T follicular helper cell (primary cell): ENCODE data around the gene KLF16.

Source experiments
- DNase-seq: peaks from one replicate; pipeline ENCODE4 v3.0.0-alpha.2; 2020; ENCODE audit warnings: low read depth

KLF16 gene

DNA sequence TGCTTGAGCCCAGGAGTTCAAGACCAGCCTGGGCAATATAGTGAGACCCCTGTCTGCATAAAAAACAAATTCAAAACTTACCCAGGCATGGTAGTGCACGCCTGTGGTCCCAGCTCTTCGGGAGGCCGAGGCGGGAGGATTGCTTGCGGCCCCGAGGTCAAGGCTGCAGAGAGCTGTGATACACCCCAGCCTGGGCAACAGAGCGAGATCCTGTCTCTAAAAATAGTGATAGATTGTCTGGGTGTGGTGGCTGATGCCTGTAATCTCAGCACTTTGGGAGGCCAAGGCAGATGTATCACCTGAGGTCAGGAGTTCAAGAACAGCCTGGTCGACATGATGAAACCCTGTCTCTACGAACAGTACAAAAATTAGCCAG, 4.0 kb upstream of the KLF16 start:
- DNase-seq: no peak

DNA sequence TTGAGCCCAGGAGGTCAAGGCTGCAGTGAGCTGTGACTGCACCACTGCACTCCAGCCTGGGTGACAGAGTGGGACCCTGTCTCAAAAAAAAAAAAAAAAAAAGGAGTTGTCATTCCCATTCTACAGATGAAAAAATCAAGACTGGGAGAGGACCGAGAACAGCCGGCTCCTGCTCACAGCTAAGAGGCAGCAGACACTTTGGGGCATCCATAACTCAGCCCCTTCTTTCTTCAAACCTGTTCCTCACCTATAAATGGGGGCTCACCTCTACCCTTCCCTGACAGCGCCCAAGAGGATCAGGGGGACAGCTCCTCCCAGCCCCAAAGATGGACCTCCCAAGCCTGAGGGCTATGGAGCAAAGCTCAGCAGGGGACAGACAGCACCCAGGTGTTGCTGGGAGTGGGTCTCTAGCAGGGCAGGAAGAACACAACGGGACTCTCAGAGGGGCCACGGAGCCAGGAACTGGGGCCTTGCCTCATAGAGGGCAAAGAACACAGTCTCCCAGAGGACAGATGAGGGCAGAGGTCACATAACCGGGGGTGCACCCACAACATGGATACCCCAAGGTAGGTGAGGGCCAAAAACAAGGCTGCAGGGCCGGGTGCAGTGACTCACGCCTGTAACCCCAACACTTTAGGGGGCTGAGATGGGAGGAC, 3.4 kb upstream of the KLF16 start:
- no peak for DNase-seq

DNA sequence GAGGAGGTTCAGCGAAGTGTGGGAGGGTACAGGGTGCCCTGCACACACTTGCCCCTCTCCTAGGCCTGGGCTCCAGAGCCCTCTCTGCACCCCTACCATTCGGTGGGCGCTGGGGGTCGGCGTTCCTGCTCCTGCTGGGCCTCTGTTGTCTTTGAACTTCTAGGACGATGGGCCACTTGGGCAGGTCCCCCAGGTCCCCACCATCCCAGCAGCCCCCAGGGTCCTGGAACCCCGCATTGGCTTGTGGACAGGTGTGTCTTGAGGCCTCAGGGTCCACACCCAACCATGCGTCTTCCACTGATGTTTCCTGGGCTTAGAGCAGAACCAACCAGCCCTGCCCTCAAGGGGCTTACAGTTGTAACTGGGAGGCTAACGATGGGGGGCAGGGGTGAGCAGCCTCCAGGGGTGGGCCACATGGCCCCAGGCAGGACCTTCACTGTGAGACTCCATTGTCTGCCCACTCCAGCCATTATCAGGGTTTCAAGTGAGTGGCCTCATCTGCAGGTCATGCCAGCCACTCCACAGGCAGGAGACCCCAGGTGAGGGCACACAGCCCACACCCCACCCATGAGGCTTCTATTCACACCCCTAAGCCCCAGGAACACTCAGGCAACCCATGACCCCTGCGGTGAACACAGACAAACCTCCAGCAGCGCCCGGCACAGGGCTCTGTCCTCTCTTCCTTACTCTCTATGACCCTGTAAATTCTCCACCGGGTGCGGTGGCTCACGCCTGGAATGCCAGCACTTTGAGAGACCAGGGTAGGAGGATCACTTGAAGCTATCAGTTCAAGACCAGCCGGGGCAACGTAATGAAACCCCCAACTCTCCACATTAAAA, 2.0 kb upstream of the KLF16 start:
- no peak for DNase-seq

DNA sequence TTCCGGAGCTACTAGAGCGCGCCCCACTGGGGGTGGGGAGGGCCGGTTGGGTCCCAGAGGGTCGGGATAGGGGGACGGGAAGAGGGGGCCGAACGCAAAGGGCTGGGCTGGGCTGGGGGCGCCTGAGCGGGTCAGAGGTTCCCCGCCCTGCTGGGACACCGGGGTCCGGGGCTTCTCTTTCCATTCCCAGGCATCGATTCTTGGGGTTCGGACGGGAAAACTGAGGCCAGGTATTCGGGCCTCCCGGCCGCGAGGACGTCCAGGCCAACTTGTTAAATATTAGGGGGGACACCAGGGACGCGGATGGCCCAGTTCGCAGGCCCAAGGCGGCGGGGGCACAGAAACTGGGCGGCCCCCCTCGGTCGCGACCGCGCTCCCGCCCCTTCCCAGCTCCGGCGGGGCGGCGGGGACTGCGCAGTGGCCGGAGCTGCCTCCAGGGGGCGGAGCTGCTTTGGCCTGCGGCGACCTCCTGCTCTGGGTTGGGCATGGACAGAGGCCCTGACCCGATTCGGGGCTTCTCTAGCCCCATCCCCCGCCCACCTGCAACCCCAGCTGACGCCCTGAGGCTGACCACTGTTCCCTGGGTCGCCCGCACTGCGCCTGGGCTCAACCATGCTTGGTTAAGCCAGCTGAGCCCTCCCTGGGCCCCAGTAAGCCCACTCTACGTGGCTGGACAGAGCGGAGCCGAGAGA, 1.2 kb upstream of the KLF16 start:
- DNase-seq: no peak

DNA sequence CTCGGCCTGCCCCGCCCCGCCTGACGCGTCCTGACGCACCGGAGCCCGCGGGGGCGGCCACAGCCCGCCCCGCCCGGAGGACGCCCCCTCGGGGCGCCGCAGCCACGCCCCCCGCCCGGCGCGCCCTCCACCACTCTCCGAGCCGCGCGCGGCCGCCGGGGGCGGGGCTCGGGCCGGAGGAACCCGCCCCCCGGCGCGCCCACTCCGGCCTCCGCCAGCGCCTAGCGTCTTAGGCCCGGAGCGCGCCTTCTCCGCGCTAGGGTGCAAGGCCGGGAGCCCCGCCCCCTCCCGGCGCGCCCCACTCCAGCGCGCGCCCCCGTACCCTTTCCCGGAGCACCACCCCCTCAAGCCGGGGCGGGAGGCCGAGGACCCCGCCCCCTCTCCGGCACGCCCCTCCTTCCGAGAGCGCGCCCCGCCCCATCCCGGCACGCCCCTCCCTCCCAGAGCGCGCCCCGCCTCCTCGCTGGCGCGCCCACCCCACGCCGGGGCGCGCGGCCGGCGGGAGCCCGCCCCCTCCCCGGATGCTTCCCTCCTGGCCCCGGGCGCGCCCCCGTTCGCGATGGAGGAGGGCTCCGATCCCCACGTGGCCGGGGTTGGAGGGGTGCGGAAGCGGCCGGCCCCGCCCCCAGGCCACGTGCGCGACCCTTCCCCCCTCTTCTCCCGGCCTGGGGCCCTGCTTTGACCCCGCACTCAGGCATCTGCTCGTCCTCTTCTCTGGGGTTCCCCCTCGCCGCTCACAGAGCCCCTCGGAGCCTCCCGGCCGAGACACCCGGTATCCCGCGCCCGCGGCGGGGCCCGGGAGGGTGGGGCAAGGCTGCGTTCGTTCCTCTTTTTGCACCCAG, 480 bp upstream of the KLF16 start:
- DNase-seq: peak; percentile 89

DNA sequence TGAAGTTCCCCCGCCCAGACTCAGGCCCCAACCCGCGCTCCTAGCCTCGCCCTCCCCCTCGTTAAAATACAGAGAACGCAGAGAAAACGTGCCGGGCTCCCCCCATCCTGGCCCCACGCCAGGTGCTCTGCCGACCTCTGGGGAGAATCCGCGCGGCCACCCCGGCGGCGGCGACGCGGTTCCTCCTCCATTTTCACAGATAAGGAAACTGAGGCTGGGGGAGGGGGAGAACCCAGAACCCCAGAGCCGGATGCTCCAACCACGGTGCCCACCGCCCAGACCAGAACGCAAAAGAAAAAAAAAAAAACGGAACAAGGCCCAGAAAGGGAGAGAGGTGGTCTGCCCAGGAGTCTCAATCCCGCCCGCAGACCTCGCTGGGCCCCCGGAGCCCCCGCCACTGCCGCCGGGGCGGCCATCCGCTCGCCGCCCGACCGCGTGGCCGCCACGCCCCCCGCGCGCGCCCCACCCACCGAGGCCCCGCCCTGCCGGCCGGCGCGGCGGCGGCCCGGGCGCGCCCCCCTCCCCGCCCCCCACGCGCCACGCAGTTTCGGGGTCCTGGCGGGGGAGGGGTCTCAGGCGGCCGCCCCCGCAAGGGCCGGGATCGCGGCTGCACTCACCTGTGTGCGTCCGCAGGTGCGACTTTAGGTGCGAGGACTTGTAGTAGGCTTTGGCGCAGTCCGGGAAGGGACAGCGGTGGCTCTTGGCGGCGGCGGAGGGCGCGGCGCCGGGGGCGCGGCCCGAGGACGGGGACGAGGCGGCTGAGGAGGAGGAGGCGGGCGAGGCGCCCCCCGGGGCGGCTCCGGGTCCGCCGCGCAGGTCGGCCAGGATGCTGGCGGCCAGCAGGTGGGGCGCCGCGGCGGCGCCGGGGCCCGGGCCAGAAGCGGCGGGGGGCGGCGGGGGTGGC, 703 bp downstream of the KLF16 start:
- peak; percentile 58 for DNase-seq

DNA sequence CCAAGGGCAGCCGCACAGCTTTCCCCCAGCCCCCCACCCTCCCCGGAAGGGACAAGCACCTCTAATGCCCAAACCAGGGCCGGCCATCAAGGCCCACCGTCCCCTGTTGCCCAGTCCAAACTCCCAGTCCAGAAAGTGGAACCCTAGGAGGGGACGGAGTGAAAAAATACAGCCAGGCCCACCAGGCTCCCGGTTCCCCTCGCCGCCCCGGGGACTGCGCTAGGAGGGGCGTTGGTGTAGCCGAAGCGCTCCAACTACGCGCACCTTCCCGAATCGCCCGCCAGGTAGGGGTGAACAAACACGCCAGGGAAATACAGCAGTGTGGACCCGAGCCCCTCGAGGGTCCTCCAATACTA, 1.3 kb downstream of the KLF16 start:
- no peak for DNase-seq

DNA sequence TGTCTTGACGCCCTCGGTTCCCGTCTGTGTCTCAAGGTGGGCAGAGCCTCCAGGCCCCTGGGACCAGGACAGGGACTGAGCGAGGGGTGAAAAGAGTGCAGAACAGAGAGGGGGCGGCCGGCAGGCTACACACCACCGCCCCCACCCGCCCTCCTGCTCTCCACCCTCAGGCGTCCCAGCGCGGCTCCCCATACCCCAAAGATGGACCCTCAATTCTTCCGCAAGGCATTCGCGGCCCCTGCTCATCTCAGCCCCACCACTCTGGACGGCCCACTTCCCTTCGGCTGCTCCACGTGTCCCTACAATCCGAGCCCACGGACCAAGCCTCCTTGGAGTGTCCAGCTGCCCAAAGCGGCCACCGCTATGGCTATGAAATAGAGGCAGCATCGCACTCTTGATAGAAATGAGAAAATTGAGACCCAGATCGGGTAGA, 1.8 kb downstream of the KLF16 start:
- DNase-seq: no peak

DNA sequence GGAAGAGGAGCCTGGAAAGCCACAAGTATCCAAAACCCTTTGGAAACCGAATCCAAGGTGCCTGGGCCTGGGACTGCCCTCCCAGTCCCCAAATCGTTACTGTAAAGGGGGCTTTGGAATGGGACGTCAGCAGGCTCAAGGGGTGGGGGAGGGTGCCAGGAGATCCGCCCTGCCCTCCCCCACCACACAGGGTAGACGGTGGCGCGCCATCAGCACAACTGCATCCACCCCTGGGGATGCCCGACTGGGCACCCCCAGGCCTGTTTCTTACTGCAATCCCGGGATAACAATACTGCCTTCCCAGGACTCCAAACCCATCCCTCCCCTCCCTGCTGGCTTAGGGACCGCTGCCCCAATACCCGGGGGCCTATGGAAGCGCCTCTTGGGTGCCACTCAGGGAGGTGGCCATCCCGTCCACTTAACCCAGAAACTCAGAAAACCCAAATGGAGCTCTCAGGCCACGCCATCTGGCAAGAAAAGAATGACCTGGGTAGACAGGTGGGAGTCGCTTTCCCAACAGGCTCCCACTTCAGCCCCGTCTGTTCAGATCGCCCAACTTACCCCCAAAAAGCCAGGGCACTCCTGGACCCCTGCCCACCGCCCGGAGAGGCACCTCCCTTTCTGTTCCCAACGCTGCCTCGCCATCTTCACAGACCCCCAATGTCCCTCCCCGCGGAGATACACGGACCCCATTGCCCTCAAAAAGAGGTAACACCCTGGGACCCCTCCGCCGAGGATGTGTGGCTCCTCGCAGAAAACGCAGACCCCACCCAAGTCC, 2.4 kb downstream of the KLF16 start:
- DNase-seq: no peak

DNA sequence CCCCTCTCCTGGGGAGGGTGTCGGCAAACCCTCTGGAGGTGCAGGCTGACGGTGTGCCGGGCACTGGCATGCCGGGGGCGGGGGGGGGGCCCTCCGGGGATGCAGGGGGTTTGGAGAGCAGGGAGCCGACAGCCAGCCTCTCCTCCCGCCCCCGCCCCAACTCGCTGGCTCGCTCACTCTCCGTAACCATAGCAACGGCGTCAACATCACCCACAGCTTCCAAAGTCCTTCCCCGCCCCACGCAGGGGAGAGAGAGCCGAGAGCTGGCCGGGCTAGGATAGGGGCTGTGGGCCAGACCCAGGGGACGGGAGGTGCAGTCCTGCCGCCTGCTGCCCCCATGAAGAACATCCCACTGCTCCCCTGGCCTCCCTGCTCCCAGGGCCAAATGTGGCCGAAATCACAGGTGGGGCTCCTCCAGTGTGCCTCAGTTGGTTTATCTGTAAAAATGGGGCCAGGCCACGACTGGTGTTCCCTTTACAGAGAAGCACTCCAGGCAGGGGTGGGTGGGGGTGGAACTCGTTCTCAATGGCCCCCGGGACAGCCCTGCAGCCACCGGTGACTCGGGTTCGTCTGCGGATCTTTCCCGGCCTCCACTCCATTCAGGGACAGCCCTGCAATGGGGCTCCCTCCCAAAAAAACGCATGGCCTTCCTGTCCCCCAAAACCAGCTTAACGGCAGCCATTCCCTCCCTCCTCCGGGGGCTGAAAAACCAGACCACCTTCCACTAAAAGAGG, 3.2 kb downstream of the KLF16 start:
- DNase-seq: peak; percentile 68

DNA sequence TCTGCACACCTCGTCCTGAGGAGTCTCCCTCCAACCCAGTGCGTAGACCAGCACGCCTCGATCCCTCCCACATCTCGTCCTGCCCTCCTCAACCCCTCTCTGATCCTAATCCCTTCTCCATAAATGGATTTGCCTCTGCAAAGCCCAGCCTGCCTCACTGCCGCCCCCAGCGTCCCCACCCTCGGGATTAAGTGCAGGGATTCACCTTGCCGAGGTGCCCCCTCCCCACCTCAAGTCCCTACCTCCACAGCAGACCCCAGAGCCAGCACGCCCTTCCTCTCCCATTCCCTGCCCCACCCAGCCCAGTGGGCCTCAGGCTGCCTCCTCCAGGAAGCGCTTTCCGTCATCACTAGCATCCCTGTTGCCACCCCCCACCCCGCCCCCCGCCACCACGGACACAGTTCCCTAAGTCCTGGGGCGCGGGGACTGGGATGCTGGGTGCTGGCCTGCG, 4.0 kb downstream of the KLF16 start:
- DNase-seq: no peak

DNA sequence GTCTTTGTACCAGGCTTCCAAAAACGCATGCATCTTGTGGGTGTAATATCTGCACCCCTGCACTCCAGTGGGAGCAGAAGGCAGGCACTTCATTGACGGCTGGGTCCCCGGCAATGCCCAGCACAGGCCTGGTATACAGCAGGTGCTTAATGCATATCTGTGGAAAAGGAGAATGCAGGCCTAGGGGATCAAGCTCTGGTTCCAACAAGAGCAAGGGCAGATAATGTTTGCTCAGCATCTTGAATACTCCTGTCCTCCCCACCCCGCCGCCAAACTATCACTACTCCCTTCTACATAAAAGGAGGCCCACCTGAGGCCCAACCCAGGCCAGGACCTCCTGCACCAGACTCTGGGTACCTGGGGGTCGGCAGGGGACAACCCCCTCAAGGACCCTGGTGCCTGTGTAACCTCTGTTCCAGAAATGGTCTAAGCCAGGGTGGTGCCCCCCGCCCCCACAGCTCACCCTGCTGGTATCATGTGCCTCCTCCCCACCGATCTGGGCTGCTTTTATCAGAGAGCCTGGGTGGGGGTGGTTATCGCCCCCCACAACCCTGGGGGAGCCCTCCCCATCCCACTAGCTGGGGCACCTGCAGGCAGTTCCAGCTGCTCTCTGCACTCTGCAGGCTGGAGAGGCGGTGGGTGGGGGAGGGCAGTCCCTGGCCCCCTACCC, 4.8 kb downstream of the KLF16 start:
- DNase-seq: no peak

DNA sequence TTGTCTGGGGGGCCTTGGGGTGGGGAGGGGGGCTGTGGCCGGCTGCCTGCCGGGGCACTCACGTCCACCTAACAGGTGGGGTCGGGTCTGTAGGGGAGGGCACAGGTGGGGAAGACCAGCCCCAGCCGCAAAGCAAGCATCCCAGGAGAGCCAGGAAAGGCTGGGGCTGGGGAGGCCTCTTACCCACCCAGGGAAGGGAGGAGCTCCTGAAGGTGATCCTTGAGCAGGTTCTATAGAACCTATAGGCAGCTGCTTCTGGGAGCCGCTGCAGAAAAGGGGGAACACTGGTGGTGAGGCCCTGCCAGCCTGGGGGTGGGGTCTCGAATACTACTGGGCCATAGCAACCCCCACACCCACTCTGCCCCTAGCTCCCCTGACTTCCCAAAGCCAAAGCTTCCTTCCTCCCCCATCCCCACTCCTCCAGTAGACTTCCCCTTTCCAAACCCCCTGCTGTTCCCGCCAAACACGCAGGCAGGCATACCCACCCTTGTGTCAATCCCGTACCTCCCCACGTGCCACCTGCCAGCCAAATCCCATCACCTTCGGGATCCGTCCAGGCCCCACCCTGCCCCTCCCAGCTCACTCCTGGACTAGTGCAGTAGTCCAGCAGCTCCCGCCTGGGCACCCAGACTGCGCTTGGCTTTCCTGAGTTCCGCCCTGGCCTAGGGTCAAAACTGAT, 5.6 kb downstream of the KLF16 start:
- DNase-seq: no peak

DNA sequence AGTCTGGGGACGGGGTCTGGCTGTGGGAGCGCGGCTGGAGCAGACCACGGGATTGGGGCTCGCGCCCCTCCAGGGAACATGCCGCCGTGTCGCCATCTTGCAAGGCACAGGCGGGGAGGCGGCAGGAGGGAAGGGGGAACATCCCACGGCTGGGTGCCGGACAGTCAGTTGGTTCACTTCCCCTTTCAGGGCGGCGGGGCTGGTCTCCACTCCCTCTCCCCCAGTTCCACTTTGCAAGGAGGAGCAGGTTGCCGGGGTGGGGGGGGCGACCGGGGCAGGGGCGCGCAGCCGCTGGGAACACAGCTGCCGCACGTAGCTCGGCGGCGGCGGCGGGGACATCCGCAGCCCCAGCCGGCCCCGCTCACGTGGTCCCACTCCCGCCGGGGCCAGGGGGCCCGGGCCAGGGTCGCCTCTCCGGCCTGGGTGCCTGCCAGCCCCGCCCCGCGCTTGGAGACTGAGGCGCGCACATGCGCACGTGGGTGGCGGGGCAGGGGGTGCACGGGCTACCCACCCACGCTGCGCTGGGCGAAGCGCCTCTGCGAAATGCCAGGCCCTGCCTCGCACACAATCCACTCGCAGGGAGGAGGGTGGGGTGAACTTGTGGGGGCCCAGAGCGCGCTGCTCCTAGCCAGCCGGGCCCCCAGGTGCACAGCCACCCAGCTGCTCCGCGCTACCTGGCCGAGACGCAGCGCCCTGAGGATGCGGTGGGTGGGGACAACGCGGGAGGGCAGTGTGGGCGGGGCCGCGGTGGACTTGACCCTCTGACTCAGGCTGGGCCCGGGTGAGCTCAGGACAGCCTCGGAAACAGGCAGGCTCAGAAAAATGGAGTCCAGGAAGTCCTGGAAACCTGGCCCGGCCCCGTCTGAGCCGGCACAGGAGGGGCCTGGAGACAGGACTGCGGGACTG, 6.4 kb downstream of the KLF16 start:
- DNase-seq: no peak

DNA sequence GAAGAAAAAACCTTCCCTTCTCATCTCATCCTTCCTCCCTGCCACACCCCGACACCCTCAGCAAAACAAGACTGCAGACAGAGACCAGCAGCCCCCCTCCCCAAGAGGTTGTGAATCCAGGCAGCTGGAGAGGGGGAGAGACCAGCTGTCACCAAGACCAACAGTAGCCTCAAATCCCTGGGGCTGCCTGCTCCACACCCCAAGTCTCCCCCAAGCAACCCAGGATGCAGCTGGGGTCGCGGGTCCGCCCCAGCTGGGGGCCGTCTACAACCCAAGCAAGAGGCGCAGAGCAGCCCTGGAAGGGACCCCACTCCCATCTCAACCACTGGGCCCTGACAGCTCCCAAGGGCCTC, 7.1 kb downstream of the KLF16 start:
- DNase-seq: no peak

DNA sequence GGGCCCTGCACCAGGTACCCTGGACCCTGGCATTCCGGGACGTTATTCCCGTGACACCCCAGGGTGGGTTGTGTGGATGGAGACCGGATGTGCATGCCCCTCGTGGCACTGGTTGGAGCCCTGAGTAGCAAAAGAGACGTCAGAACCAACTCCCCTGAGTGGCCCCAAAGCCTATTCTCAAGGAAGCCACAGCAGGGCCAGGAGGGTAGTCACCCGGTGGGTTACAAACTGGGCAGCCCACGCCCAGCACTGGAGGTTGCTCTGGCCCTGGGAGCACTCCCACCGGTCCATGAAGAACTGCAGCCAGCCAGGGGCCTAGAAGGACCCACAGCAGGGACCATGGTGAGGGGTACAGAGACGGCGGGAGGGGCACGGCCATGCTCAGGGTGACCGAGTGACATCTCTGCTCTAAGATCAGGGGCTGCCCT, 7.5 kb downstream of the KLF16 start:
- DNase-seq: no peak
